ENCODE data around the gene L1TD1. TPM values are rescaled to one million over a fixed set of nuclear protein-coding genes. Genes with fewer than 3 reads are reported as not detected.

The L1TD1 gene
- total RNA-seq, 1 donor, result under 0.01 TPM

- DNase-seq (ENCODE audit: low read depth), result no peak
- TF ChIP-seq CTCF (IDR thresholded peaks at IDR 0.05; ENCODE audit: insufficient read depth, low read length), result no peak
- no peak overlapping the region for H3K4me3 ChIP-seq (ENCODE audit: low read depth, low read length)
Observed at GRCh38 chr1:62245201-62245600, 50.6 kb downstream of the L1TD1 start.

GRCh38 chr1:62247391-62248168, 52.9 kb downstream of the L1TD1 start:
- no peak for DNase-seq (ENCODE audit: low read depth)
- no peak for TF ChIP-seq CTCF (IDR thresholded peaks at IDR 0.05; ENCODE audit: insufficient read depth, low read length)
- H3K4me3 ChIP-seq (ENCODE audit: low read depth, low read length), result no peak overlapping the region

GRCh38 chr1:62250126-62250726, 55.6 kb downstream of the L1TD1 start:
- DNase-seq (ENCODE audit: low read depth), result no peak
- no peak overlapping the region for H3K4me3 ChIP-seq (ENCODE audit: low read depth, low read length)
- no peak for TF ChIP-seq CTCF (IDR thresholded peaks at IDR 0.05; ENCODE audit: insufficient read depth, low read length)

- H3K4me3 ChIP-seq (ENCODE audit: low read depth, low read length), result no peak overlapping the region
- no peak for DNase-seq (ENCODE audit: low read depth)
- no peak for TF ChIP-seq CTCF (IDR thresholded peaks at IDR 0.05; ENCODE audit: insufficient read depth, low read length)
Observed at GRCh38 chr1:62259551-62259950, 64.9 kb downstream of the L1TD1 start.

- TF ChIP-seq CTCF (IDR thresholded peaks at IDR 0.05; ENCODE audit: insufficient read depth, low read length), result no peak
- DNase-seq (ENCODE audit: low read depth), result no peak
- no peak overlapping the region for H3K4me3 ChIP-seq (ENCODE audit: low read depth, low read length)
Observed at GRCh38 chr1:62260688-62261087, 66.0 kb downstream of the L1TD1 start.

Other genes with a start within 250 kb of the L1TD1 start
- gene KANK4, start 124.6 kb downstream of the L1TD1 start, total RNA-seq (ENCODE audit: low replicate concordance), result 0.09 and 0.16 TPM in 2 replicates
- gene USP1, start 242.2 kb downstream of the L1TD1 start, total RNA-seq (ENCODE audit: low replicate concordance), result 32.4 and 64.8 TPM in 2 replicates